K562 (cell line): ENCODE measurements around the gene TRMT1. TPM values are rescaled to one million over a fixed set of nuclear protein-coding genes. Genes with fewer than 3 reads are reported as not detected.

ENCODE experiments used
- HNRNPK ChIP-seq: fragments of 200-400 bp; formaldehyde crosslinking; IDR thresholded peaks from one replicate; pipeline ENCODE4 v1.6.1; 2018; ENCODE audit warnings: mild to moderate bottlenecking, low read depth, low read length; ENCODE audit not compliant: poor library complexity, severe bottlenecking
- NCOR1 ChIP-seq: fragments of 450-650 bp; IDR thresholded peaks from 2 replicates; pipeline ENCODE4 v1.6.1; 2016; ENCODE audit warnings: mild to moderate bottlenecking, moderate library complexity
- NR2C1 ChIP-seq, 2 experiments: fragments of 450-650 bp; IDR thresholded peaks; 2 replicates each; pipeline ENCODE4 v1.6.1; 2017; ENCODE audit warnings: mild to moderate bottlenecking in 2 of 2, antibody characterized with exemption in 1 of 2, inconsistent platforms in 1 of 2, missing compliant biosample characterization in 1 of 2, missing genetic modification characterization in 1 of 2
- SMAD4 ChIP-seq: fragments of 250-450 bp; sonication (Bioruptor Pico); conservative IDR thresholded peaks from 2 replicates; pipeline ENCODE4 v1.8.0; 2021; ENCODE audit warnings: inconsistent platforms, mild to moderate bottlenecking, moderate library complexity
- ZNF583 ChIP-seq: fragments of 250-450 bp; sonication (Bioruptor Pico); IDR thresholded peaks from 2 replicates; pipeline ENCODE4 v1.4.0; 2020
- polyA plus RNA-seq, 8 experiments: library from polyadenylated mRNA; depleted of rRNA in 4 of 8; stranded (reverse) in 5 of 8; unstranded in 3 of 8; fragments of >200 nt; fragmentation: Nextera tagmentation in 2 of 8; fragmentation: Illumina TruSeq in 1 of 8; extraction: Ambion mirVana in 2 of 8; extraction: Trizol in 1 of 8; gene quantifications; 2 replicates each; pipeline versions ENCODE4 v1.2.1 to v1.2.3, GENCODE V29; 2011 to 2014; ENCODE audit warnings: inconsistent platforms in 1 of 8, missing spikeins in 1 of 8
- total RNA-seq, 7 experiments: library from RNA; depleted of rRNA in 6 of 7; stranded (reverse); fragments of >200 nt in 6 of 7; fragmentation: Illumina TruSeq in 2 of 7; extraction: Trizol in 2 of 7; gene quantifications; 2 replicates each; pipeline versions ENCODE4 v1.2.1 to v1.2.3, GENCODE V29; 2011 to 2021; ENCODE audit warnings: low replicate concordance in 1 of 7
- TF ChIP-seq, protein P1 (sequence below): sonication (generic); formaldehyde crosslinking; IDR thresholded peaks from 2 replicates; pipeline ENCODE4 v1.8.0; 2022; ENCODE audit warnings: mild to moderate bottlenecking, missing genetic modification reagents
- TF ChIP-seq, protein P2 (sequence below), 2 experiments: fragments of 450-650 bp in 1 of 2; sonication (generic) in 1 of 2; formaldehyde crosslinking; conservative IDR thresholded peaks; 2 replicates each; pipeline versions ENCODE4 v1.4.0 to v1.8.1; 2020 to 2022; ENCODE audit warnings: mild to moderate bottlenecking in 1 of 2, missing genetic modification reagents in 1 of 2

The TRMT1 gene
- total and polyA plus RNA-seq, 9 of the 15 experiments (the other 6 are each of a cell fraction or from before 2014, with no cell fraction given) = 5.8 to 158 (median 54.3) TPM

DNA sequence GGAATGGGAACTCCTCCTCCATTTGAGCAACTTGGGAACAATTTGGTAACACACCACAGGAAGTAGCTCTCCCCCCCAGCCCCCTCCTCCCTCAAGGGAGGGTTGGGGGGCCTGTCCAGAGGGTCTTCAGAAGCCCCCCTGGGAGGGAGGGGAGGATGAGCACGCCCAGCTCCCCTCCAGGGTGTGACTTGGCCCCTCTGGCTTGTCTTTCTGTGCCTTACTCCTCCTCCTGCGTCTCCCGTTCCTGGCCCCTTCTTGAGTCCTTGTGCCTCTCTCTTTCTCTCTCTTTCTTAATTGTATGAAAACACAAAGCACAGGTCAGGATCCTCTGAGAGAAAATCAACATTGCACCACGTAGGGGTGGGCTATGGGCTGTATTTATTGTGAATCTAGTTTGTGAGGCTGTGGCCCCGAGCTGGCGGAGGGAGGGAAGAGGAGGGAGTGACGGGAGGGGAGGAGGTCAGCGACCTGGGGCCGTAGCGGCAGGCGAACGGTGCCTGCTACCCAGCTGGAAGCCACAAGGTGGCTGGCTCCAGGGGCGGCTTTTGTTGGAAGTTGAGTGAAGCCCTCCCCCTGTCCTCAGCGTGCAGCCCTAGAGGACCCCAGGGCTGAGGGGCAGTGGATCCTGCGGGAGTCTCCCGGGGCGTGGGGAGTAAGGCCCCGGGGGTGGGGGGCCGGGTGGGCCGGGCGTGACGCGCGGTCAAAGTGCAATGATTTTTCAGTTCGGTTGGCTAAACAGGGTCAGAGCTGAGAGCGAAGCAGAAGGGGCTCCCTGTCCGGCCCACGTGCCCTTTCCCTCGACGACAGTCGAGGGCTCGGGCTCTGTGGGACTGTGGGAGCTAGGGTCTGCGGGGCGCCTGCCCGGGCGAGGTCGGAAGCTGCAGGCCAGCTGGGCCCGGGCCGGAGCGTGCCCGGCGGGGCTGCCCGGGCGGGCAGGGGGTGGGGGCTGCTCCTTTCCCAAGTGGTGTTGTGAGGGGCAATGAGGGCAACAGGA, 20.3 kb downstream of the TRMT1 start (continued):
- TF ChIP-seq, protein P1, sequence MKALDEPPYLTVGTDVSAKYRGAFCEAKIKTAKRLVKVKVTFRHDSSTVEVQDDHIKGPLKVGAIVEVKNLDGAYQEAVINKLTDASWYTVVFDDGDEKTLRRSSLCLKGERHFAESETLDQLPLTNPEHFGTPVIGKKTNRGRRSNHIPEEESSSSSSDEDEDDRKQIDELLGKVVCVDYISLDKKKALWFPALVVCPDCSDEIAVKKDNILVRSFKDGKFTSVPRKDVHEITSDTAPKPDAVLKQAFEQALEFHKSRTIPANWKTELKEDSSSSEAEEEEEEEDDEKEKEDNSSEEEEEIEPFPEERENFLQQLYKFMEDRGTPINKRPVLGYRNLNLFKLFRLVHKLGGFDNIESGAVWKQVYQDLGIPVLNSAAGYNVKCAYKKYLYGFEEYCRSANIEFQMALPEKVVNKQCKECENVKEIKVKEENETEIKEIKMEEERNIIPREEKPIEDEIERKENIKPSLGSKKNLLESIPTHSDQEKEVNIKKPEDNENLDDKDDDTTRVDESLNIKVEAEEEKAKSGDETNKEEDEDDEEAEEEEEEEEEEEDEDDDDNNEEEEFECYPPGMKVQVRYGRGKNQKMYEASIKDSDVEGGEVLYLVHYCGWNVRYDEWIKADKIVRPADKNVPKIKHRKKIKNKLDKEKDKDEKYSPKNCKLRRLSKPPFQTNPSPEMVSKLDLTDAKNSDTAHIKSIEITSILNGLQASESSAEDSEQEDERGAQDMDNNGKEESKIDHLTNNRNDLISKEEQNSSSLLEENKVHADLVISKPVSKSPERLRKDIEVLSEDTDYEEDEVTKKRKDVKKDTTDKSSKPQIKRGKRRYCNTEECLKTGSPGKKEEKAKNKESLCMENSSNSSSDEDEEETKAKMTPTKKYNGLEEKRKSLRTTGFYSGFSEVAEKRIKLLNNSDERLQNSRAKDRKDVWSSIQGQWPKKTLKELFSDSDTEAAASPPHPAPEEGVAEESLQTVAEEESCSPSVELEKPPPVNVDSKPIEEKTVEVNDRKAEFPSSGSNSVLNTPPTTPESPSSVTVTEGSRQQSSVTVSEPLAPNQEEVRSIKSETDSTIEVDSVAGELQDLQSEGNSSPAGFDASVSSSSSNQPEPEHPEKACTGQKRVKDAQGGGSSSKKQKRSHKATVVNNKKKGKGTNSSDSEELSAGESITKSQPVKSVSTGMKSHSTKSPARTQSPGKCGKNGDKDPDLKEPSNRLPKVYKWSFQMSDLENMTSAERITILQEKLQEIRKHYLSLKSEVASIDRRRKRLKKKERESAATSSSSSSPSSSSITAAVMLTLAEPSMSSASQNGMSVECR (CRISPR knock-in tag) = 0 out of 2 replicates have a peak, but pooled peaks have one; percentile 47
- TF ChIP-seq ZNF583 (CRISPR knock-in tag) = peak; percentile 62; the same call in 1 of the 2 replicates
- peak; percentile 39; the same call in 1 of the 2 replicates for TF ChIP-seq NR2C1 (IDR thresholded peaks at IDR 0.05)
- TF ChIP-seq NR2C1 (tag; IDR thresholded peaks at IDR 0.05) = 0 out of 2 replicates have a peak, but pooled peaks have one; percentile 46
- TF ChIP-seq SMAD4 (CRISPR knock-in tag) = peak; percentile 44; the same call in 1 of the 2 replicates
- peak; percentile 82 for TF ChIP-seq HNRNPK
- TF ChIP-seq, protein P2, sequence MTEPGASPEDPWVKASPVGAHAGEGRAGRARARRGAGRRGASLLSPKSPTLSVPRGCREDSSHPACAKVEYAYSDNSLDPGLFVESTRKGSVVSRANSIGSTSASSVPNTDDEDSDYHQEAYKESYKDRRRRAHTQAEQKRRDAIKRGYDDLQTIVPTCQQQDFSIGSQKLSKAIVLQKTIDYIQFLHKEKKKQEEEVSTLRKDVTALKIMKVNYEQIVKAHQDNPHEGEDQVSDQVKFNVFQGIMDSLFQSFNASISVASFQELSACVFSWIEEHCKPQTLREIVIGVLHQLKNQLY (CRISPR knock-in tag; conservative IDR thresholded peaks at IDR 0.05) = 0 out of 4 replicates have a peak, but pooled peaks of 1 of the 2 experiments have one; percentile 21
- TF ChIP-seq NCOR1 = 0 out of 2 replicates have a peak, but pooled peaks have one; percentile 36
